DMS79 (cell line): ENCODE data around the gene CRACDL.

Experiments
- DNase-seq: peaks from one replicate; lab custom pipeline; 2025; lab: John Stamatoyannopoulos, UW

The CRACDL gene, protein sequence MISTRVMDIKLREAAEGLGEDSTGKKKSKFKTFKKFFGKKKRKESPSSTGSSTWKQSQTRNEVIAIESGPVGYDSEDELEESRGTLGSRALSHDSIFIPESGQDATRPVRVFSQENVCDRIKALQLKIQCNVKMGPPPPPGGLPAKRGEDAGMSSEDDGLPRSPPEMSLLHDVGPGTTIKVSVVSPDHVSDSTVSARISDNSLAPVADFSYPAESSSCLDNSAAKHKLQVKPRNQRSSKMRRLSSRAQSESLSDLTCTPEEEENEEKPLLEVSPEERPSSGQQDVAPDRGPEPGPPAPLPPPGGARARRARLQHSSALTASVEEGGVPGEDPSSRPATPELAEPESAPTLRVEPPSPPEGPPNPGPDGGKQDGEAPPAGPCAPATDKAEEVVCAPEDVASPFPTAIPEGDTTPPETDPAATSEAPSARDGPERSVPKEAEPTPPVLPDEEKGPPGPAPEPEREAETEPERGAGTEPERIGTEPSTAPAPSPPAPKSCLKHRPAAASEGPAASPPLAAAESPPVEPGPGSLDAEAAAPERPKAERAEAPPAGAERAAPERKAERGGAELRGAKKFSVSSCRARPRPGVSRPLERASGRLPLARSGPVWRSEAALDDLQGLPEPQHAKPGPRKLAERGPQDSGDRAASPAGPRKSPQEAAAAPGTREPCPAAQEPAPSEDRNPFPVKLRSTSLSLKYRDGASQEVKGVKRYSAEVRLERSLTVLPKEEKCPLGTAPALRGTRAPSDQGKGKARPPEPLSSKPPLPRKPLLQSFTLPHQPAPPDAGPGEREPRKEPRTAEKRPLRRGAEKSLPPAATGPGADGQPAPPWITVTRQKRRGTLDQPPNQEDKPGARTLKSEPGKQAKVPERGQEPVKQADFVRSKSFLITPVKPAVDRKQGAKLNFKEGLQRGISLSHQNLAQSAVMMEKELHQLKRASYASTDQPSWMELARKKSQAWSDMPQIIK

GRCh38 chr2:98935777-98936352 lies at the start of gene CRACDL:
Gene CRACDL (minus strand): TSS chr2:98936225. CDS start chr2:98846800, 89,425 bp downstream.
- DNase-seq: no peak

GRCh38 chr2:98975611-98976010 lies 39.6 kb upstream of the CRACDL start:
- DNase-seq: no peak

DNA sequence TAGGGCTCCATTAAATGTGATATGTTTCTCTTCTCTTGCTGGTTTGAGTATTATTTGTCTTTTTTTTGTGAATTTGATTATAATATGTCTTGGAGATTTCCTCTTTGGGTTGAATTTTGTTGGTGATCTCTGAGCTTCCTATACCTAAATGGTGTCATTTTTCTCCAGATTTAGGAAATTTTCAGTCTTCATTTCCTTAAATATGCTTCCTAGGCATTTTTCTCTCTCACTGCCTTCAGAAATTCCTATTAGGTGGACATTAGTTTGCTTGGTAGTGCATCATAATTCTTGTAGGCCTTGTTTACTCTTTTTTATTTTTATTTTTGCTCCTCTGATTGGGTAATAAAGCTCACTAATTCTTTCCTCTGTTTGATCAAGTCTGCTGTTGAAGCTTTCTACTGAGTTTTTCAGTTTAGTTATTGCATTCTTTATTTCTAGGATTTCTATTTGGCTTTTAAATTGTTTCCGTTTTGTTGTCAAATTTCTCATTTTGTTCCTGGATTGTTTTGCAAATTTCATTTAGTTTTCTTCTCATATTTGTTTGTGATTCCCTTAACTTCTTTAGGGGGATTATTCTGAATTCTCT lies 36.6 kb upstream of the CRACDL start:
- no peak for DNase-seq

DNA sequence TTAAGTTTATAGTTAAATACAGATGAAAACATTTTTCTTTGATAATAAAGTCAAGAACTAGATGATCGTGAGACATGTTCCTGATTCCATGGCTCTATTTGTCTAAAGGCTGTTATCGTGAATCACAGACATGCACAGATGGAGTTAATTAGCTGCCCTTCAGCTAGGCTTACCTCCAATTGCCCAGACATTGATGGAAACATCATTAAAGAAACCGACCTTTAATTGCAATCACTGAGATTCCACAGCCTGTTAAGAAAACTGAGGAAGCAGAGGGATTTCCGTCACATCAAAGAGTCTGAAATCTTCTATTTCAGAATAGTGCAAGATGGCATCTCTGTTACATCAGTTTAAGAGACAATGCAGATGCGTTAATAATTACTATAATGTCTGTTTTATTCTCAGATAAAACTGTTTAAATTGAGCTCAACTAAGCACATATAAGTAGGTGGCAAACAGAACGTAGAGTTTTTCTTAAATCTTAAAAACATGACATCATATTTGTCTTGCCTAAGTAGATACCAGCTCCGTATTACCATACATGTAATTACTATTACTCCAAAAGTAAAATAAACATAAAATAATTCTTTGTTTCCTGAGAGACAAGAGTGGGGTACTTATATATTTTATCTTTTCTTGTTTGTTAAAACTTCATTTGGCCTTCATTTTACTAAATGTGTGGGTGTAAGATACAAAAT lies 23.9 kb upstream of the CRACDL start:
- no peak for DNase-seq

GRCh38 chr2:98952966-98953365 lies 16.9 kb upstream of the CRACDL start:
- no peak for DNase-seq

DNA sequence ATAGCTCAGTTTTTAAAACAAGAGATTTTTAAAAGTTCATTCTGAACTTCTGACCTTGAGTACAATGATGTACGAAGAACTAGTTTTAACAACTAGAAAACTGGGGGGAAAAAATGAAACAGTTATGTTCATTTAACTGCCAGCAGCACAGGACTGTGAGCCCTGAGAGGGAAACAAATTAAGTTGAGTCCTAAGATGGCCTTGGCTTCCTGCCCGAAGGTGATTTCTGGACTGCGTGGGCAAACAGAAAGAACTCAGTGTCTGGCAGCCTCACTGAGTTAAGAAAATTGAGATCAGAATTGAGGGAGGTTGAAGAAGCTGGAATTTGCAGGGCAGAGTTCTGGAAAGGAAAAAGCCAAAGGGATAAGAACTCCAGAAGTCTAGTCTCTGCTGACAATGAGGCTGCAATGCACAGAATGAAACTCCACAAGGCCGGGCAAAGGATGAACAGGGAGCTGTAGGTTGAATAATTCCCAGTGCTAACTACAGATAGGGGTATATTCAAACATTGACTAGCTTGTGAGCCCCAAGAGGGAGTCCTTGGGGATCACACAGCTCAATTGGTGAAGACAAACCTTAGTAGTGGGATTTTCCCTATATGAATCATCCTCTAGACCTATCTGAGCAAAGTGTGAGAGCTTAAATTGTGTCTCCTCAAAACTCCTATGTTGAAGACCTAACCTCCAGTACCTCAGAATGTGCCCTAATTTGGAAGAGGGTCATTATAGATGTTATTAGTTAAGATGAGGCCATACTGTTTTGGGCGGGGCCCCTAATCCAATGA lies 13.1 kb upstream of the CRACDL start:
- DNase-seq: peak; percentile 24

DNA sequence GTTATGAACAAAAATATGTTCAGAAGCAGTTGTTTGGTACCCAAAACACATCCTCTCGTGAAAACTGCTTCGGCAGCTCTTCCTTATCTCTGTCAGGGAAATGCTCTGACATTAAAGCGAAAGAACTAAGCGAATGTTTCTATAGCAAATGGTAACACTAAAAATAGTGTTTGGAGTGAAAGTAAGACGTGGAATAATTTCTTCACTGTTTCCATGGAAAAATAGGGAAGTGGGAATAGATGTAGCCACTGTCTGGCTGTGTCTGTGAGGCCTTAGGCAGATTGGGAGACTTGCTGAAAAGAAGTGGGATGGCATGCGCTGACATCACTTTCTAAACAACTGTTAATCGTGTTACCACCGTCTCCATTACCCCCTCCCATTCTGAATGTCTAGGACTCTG lies 11.5 kb upstream of the CRACDL start:
- no peak for DNase-seq

GRCh38 chr2:98946855-98947254 lies 10.8 kb upstream of the CRACDL start:
- no peak for DNase-seq

- peak; percentile 2 for DNase-seq
These were observed 8.8 kb upstream of the CRACDL start for GRCh38 chr2:98944775-98945174.

GRCh38 chr2:98940102-98940501 lies 4.1 kb upstream of the CRACDL start:
- DNase-seq: peak; percentile 10

- peak; percentile 23 for DNase-seq
These were observed 1.9 kb upstream of the CRACDL start for GRCh38 chr2:98937906-98938305.

DNA sequence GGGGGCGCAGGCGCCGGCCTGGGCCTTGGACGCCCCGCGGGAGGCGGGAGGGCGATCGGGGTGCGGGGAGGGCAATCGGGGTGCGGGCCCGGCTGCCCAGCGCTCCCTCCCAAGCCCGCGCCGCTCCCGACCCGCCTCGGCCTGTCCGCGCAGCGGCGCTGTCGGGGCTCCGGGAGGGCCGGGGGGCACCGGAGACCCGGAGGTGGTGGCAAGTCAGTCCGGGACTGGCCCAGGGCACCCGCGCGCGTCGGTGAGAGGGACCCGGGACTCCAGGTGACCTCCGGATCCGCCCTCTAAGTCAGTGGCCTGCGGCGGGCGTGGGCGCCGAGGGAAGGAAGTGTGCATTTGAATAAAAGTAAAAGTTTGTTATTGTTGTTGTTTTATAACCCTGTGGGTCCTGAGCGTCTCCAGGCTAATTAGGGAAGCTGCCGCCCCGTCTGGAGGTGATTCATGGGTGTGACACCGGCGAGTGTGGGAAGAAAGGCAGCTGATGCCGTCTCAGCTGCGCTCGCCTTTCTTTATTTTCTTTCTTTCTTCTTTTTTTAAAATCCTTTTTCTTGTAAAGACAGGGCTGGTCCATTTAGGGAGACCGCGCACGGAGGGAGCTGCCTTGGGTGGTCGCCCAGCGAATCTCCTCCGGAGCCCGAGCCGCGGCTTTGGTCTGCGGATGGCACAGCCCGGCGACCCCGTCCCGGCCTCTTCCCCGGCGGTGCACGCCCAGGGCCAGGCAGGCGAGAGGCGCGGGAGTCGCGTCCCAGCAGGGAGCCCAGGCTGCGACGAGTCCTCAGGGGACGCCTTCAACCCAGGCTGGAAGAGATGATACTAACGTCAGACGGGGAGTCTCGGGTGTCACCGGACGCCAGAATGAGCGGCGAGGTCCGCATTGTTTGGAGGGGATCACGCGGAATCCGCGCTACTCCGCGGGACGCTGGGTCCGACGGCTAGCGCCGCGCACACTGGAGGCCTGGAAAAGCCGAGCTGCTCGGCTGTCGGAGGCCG lies 627 bp upstream of the CRACDL start:
- DNase-seq: no peak

- peak; percentile 65 for DNase-seq
These were observed 784 bp downstream of the CRACDL start for GRCh38 chr2:98935111-98935770.

DNA sequence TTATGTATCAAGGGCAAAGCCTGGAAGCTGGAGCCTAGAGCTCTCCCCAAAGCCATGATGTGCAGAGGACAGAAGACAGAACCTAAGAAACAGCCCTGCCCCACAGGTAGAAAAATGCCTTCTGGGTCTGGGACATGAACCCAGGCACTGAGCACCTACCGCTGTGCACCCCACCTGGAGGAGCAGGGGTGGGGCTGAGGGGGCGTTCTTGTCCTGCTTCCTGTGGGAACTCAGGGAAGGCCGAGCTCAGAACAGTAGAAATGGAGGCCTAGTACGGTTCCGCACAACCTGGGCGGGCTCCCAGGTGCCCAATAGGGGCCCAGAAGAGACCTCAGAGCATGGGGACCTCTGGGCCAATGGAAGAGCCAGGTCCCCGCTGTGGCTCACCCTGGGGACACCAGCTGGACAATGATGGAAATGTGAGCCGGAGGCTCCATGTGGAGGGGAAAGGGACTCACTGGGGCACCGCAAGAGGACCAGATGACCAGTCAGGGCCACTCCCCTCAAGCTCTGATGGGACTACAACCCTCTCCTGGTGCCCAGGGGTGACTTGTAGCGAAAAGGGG lies 3.2 kb downstream of the CRACDL start:
- DNase-seq: no peak

GRCh38 chr2:98932164-98932563 lies 3.9 kb downstream of the CRACDL start:
- no peak for DNase-seq

- DNase-seq: no peak
These were observed 4.4 kb downstream of the CRACDL start for GRCh38 chr2:98931596-98931995.

DNA sequence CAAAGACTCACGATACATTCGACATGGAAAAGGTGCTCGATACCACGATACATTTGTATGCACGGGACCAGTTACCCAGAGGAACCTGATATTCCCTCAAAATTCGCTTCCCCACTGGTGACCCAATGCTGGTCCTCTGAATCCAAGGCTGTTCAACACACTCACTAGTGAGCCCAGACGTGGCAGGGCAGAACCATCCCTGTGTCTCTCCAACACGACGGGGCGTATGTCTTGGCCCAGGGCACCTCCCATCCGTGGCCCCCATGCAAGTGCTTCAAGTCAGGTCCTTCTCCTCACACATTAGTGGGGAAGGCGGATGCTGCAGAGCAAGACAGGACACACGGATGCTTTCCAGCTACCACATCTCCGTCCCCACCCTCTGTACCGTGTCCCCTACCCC lies 6.1 kb downstream of the CRACDL start:
- no peak for DNase-seq

DNA sequence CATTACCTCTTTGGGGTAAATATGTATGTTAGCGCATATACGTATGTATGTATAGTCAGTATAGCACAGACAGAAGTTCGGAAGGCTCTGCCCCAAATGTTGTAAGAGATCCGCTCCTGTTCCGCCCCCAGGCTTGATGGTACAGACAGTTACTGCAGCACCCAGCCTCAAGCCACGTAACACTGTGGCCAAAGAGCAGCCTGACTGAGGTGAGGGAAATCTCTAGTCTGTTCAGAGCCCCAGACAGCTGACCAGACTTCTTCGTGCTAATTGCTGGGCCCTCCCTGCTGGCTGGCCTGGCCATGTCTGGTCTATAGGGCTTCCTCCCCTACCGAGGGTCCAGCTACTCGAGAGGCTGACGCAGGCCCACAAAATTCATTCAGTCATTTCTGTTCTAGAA lies 7.8 kb downstream of the CRACDL start:
- no peak for DNase-seq

GRCh38 chr2:98927027-98927426 lies 9.0 kb downstream of the CRACDL start:
- no peak for DNase-seq
